Thoracic aorta (tissue), 2 donors: ENCODE measurements around the gene TCL1B. TPM values are rescaled to one million over a fixed set of nuclear protein-coding genes. Genes with fewer than 3 reads are reported as not detected.

Experiments
- ATAC-seq: fragments of 150-250 bp; one replicate; pipeline ENCODE4 v1.8.0; 2017; ENCODE audit warnings: low read depth; ENCODE audit not compliant: insufficient number of reproducible peaks, low FRiP score
- DNase-seq: peaks from one replicate; pipeline ENCODE4 v3.0.0-alpha.2; 2020; ENCODE audit warnings: low spot score
- H3K27ac ChIP-seq, 2 donors: fragments of 200-600 bp; sonication (generic); 1 replicate in 1 of 2; 2 replicates in 1 of 2; pipeline ENCODE4 v1.5.1; 2016; ENCODE audit warnings: mild to moderate bottlenecking in 2 of 2, moderate library complexity in 2 of 2
- H3K27me3 ChIP-seq: fragments of 200-600 bp; sonication (generic); replicated peaks from 2 replicates; pipeline ENCODE4 v1.6.0; 2016; ENCODE audit warnings: mild to moderate bottlenecking; ENCODE audit not compliant: insufficient read depth
- H3K36me3 ChIP-seq: fragments of 200-600 bp; sonication (generic); one replicate; pipeline ENCODE4 v1.5.1; 2016
- H3K4me1 ChIP-seq, 2 donors: fragments of 200-600 bp; sonication (generic); 1 replicate in 1 of 2; 2 replicates in 1 of 2; pipeline versions ENCODE4 v1.5.1 to v1.6.0; 2016; ENCODE audit warnings: low read depth in 2 of 2, mild to moderate bottlenecking in 1 of 2; ENCODE audit not compliant: control insufficient read depth in 1 of 2
- H3K4me3 ChIP-seq: fragments of 200-600 bp; sonication (generic); 2 replicates; pipeline ENCODE4 v1.5.1; 2016; ENCODE audit warnings: mild to moderate bottlenecking
- H3K9me3 ChIP-seq: fragments of 200-600 bp; sonication (generic); 2 replicates; pipeline ENCODE4 v1.5.1; 2016
- CTCF ChIP-seq: fragments of 200-600 bp; sonication (generic); IDR thresholded peaks from one replicate; pipeline ENCODE4 v1.5.1; 2019; ENCODE audit warnings: antibody characterized with exemption
- total RNA-seq, 2 donors: library from RNA; depleted of rRNA; stranded (reverse); fragments of >200 nt; gene quantifications; one replicate each; pipeline versions ENCODE4 v1.1.0 to v1.2.3, GENCODE V29; 2016

Gene TCL1B
- total RNA-seq, 2 donors from 2014 or later: not detected

- Histone ChIP-seq H3K27me3 (no peaks in the 10 kb centered on the region), H3K27ac (no peak overlapping the region), H3K4me3 (no peak overlapping the region), H3K4me1 (no peaks in the 10 kb centered on the region), H3K9me3 (no peaks in the 10 kb centered on the region), H3K36me3 (no peaks in the 10 kb centered on the region)
- TF ChIP-seq CTCF: no peak
- DNase-seq (no peak), ATAC-seq (no peak)
These were observed 8.9 kb upstream of the TCL1B start for GRCh38 chr14:95677179-95677835.

GRCh38 chr14:95679148-95679815 lies 6.9 kb upstream of the TCL1B start:
- no peak overlapping the region for H3K27ac ChIP-seq
- DNase-seq: no peak
- no peak for TF ChIP-seq CTCF

GRCh38 chr14:95679998-95680735 lies 6.1 kb upstream of the TCL1B start:
- H3K27ac ChIP-seq: no peak overlapping the region
- H3K36me3 ChIP-seq: no peaks in the 10 kb centered on the region
- ATAC-seq: no peak
- H3K9me3 ChIP-seq: no peaks in the 10 kb centered on the region
- no peaks in the 10 kb centered on the region for H3K27me3 ChIP-seq
- H3K4me3 ChIP-seq: no peak overlapping the region
- no peak for DNase-seq
- TF ChIP-seq CTCF: no peak
- no peaks in the 10 kb centered on the region for H3K4me1 ChIP-seq

More at GRCh38 chr14:95679148-95679815, 6.9 kb upstream of the TCL1B start:
- Histone ChIP-seq H3K36me3 (no peaks in the 10 kb centered on the region), H3K4me3 (no peak overlapping the region), H3K27me3 (no peaks in the 10 kb centered on the region), H3K9me3 (no peaks in the 10 kb centered on the region), H3K4me1 (no peaks in the 10 kb centered on the region)
- ATAC-seq: no peak

- no peak for TF ChIP-seq CTCF
- no peak for ATAC-seq
- no peaks in the 10 kb centered on the region for H3K9me3 ChIP-seq
- H3K4me3 ChIP-seq: no peak overlapping the region
- DNase-seq: no peak
- no peaks in the 10 kb centered on the region for H3K36me3 ChIP-seq
- no peaks in the 10 kb centered on the region for H3K27me3 ChIP-seq
- H3K4me1 ChIP-seq: no peaks in the 10 kb centered on the region
- no peak overlapping the region for H3K27ac ChIP-seq
These were observed 5.1 kb upstream of the TCL1B start for GRCh38 chr14:95681153-95681552.

- Histone ChIP-seq H3K36me3 (no peaks in the 10 kb centered on the region), H3K27ac (no peak overlapping the region), H3K9me3 (no peaks in the 10 kb centered on the region), H3K4me3 (no peak overlapping the region), H3K27me3 (no peaks in the 10 kb centered on the region), H3K4me1 (no peaks in the 10 kb centered on the region)
- TF ChIP-seq CTCF: no peak
- ATAC-seq (no peak), DNase-seq (no peak)
These were observed 2.4 kb upstream of the TCL1B start for GRCh38 chr14:95683793-95684192.
